HepG2 (cell line): Measurements from ENCODE around the gene MRPL58. TPM values are rescaled to one million over a fixed set of nuclear protein-coding genes. Genes with fewer than 3 reads are reported as not detected.

Source experiments
- GZF1 ChIP-seq: sonication (generic); formaldehyde crosslinking; IDR thresholded peaks from 2 replicates; pipeline ENCODE4 v1.5.1; 2020; ENCODE audit warnings: mild to moderate bottlenecking, missing genetic modification reagents
- IRX3 ChIP-seq: sonication (generic); formaldehyde crosslinking; IDR thresholded peaks from 2 replicates; pipeline ENCODE4 v1.8.1; 2023; ENCODE audit warnings: mild to moderate bottlenecking, low read depth, missing genetic modification reagents, borderline replicate concordance
- KDM3A ChIP-seq: IDR thresholded peaks from 2 replicates; pipeline ENCODE4 v1.6.1; 2018; ENCODE audit warnings: low read depth, missing compliant biosample characterization
- KDM5B ChIP-seq: sonication (generic); formaldehyde crosslinking; IDR thresholded peaks from 2 replicates; pipeline ENCODE4 v1.4.0; 2020; ENCODE audit warnings: missing genetic modification reagents, mild to moderate bottlenecking, borderline replicate concordance
- MXI1 ChIP-seq: IDR thresholded peaks from 3 replicates; pipeline ENCODE4 v1.6.1; 2012; ENCODE audit warnings: low read depth, low read length, inconsistent platforms, borderline replicate concordance
- NAIF1 ChIP-seq: sonication (generic); formaldehyde crosslinking; IDR thresholded peaks from 2 replicates; pipeline ENCODE4 v1.5.0; 2020; ENCODE audit warnings: mild to moderate bottlenecking, missing genetic modification reagents, borderline replicate concordance
- NFRKB ChIP-seq: fragments of 450-650 bp; IDR thresholded peaks from 2 replicates; pipeline ENCODE4 v1.6.1; 2017
- POLR2AphosphoS2 ChIP-seq: IDR thresholded peaks from 2 replicates; pipeline ENCODE4 v1.6.1; 2011; ENCODE audit warnings: low read depth, low read length, improper control_type of control experiment
- SNAPC5 ChIP-seq: sonication (generic); formaldehyde crosslinking; IDR thresholded peaks from 2 replicates; pipeline ENCODE4 v1.8.1; 2023; ENCODE audit warnings: mild to moderate bottlenecking, missing genetic modification reagents, borderline replicate concordance
- SOX5 ChIP-seq: IDR thresholded peaks from 2 replicates; pipeline ENCODE4 v1.6.1; 2016; ENCODE audit warnings: borderline replicate concordance
- SP5 ChIP-seq: IDR thresholded peaks from 2 replicates; pipeline ENCODE4 v1.6.1; 2016; ENCODE audit warnings: low read depth, borderline replicate concordance
- SUZ12 ChIP-seq: fragments of 150-350 bp; IDR thresholded peaks from 2 replicates; pipeline ENCODE4 v1.6.1; 2014; ENCODE audit warnings: low read depth, low read length
- THAP7 ChIP-seq: sonication (generic); formaldehyde crosslinking; IDR thresholded peaks from 2 replicates; pipeline ENCODE4 v1.8.1; 2023; ENCODE audit warnings: mild to moderate bottlenecking, missing genetic modification reagents
- ZFY ChIP-seq: sonication (generic); formaldehyde crosslinking; IDR thresholded peaks from 2 replicates; pipeline ENCODE4 v1.4.0; 2020; ENCODE audit warnings: missing genetic modification reagents
- ZNF160 ChIP-seq: sonication (generic); formaldehyde crosslinking; IDR thresholded peaks from 2 replicates; pipeline ENCODE4 v1.8.0; 2022; ENCODE audit warnings: mild to moderate bottlenecking, inconsistent platforms, missing genetic modification reagents
- ZNF350 ChIP-seq: sonication (generic); formaldehyde crosslinking; IDR thresholded peaks from 2 replicates; pipeline ENCODE4 v1.4.0; 2020; ENCODE audit warnings: mild to moderate bottlenecking, low read depth, missing genetic modification reagents, borderline replicate concordance
- ZNF441 ChIP-seq: sonication (generic); formaldehyde crosslinking; IDR thresholded peaks from 2 replicates; pipeline ENCODE4 v1.7.0; 2021; ENCODE audit warnings: missing genetic modification reagents, borderline replicate concordance
- ZNF446 ChIP-seq: sonication (generic); formaldehyde crosslinking; IDR thresholded peaks from 2 replicates; pipeline ENCODE4 v1.5.0; 2020; ENCODE audit warnings: mild to moderate bottlenecking, missing genetic modification reagents
- ZNF800 ChIP-seq: sonication (generic); formaldehyde crosslinking; IDR thresholded peaks from 2 replicates; pipeline ENCODE4 v1.4.0; 2020; ENCODE audit warnings: missing genetic modification reagents
- ZNF878 ChIP-seq: sonication (generic); formaldehyde crosslinking; IDR thresholded peaks from 2 replicates; pipeline ENCODE4 v1.8.1; 2023; ENCODE audit warnings: mild to moderate bottlenecking, missing genetic modification reagents, moderate library complexity
- polyA plus RNA-seq, 8 experiments: library from polyadenylated mRNA; depleted of rRNA in 3 of 8; stranded (reverse) in 7 of 8; unstranded in 1 of 8; fragments of >200 nt; fragmentation: Illumina TruSeq in 4 of 8; extraction: Trizol in 4 of 8; gene quantifications; 2 replicates each; pipeline versions ENCODE4 v1.2.1 to v1.2.3, GENCODE V29; 2011 to 2016; ENCODE audit warnings: low read depth in 4 of 8, missing spikeins in 1 of 8, mixed read lengths in 1 of 8; ENCODE audit not compliant: insufficient read depth in 1 of 8
- total RNA-seq, 5 experiments: library from RNA; depleted of rRNA; stranded (reverse); fragments of >200 nt; fragmentation: Illumina TruSeq; extraction: Trizol; gene quantifications; 2 replicates each; pipeline ENCODE4 v1.2.3, GENCODE V29; 2016; ENCODE audit warnings: low read depth in 1 of 5
- TF ChIP-seq, protein P1 (sequence below): sonication (generic); formaldehyde crosslinking; IDR thresholded peaks from 2 replicates; pipeline ENCODE4 v1.8.0; 2022; ENCODE audit warnings: missing genetic modification reagents, low read depth, mild to moderate bottlenecking, borderline replicate concordance
- TF ChIP-seq, protein P2 (sequence below): sonication (generic); formaldehyde crosslinking; IDR thresholded peaks from 2 replicates; pipeline ENCODE4 v1.4.0; 2020; ENCODE audit warnings: missing genetic modification reagents
- TF ChIP-seq, protein P3 (sequence below): sonication (generic); formaldehyde crosslinking; IDR thresholded peaks from 2 replicates; pipeline ENCODE4 v1.9.0; 2021; ENCODE audit warnings: missing genetic modification reagents, mild to moderate bottlenecking, borderline replicate concordance
- TF ChIP-seq, protein P4 (sequence below): IDR thresholded peaks from 2 replicates; pipeline ENCODE4 v1.6.1; 2016

The MRPL58 gene
- total and polyA plus RNA-seq, 2 of the 13 experiments (the other 11 are each of a cell fraction or from before 2014, with no cell fraction given): 44.9 to 68.9 TPM

GRCh38 chr17:74987418-74987908 lies 25.0 kb upstream of the MRPL58 start, which contains the start of gene CDR2L (continued):
- TF ChIP-seq IRX3 (CRISPR knock-in tag) (no peak), NFRKB (no peak), SOX5 (CRISPR knock-in tag) (no peak; the same call in 1 of the 2 replicates), ZNF800 (CRISPR knock-in tag) (no peak), POLR2AphosphoS2 (no peak), KDM3A (CRISPR knock-in tag) (no peak), ZNF441 (CRISPR knock-in tag) (no peak), MXI1 (peak; percentile 31; the same call in 1 of the 3 replicates), ZNF350 (CRISPR knock-in tag) (no peak), SNAPC5 (no peak), GZF1 (CRISPR knock-in tag) (no peak), ZNF446 (CRISPR knock-in tag) (no peak), THAP7 (CRISPR knock-in tag) (no peak), SUZ12 (no peak), NAIF1 (no peak), KDM5B (CRISPR knock-in tag) (no peak; the same call in 1 of the 2 replicates), ZNF160 (CRISPR knock-in tag) (no peak), SP5 (CRISPR knock-in tag) (no peak), ZNF878 (CRISPR knock-in tag) (no peak), ZFY (CRISPR knock-in tag) (peak; percentile 65; the same call in 1 of the 2 replicates)
- TF ChIP-seq, protein P1, sequence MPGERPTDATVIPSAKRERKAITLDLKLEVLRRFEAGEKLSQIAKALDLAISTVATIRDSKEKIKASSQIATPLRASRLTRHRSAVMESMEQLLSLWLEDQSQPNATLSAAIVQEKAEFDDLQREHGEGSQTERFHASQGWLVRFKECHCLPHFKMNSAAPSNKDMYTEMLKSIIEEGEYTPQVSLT (CRISPR knock-in tag): no peak
- TF ChIP-seq, protein P2, sequence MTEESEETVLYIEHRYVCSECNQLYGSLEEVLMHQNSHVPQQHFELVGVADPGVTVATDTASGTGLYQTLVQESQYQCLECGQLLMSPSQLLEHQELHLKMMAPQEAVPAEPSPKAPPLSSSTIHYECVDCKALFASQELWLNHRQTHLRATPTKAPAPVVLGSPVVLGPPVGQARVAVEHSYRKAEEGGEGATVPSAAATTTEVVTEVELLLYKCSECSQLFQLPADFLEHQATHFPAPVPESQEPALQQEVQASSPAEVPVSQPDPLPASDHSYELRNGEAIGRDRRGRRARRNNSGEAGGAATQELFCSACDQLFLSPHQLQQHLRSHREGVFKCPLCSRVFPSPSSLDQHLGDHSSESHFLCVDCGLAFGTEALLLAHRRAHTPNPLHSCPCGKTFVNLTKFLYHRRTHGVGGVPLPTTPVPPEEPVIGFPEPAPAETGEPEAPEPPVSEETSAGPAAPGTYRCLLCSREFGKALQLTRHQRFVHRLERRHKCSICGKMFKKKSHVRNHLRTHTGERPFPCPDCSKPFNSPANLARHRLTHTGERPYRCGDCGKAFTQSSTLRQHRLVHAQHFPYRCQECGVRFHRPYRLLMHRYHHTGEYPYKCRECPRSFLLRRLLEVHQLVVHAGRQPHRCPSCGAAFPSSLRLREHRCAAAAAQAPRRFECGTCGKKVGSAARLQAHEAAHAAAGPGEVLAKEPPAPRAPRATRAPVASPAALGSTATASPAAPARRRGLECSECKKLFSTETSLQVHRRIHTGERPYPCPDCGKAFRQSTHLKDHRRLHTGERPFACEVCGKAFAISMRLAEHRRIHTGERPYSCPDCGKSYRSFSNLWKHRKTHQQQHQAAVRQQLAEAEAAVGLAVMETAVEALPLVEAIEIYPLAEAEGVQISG (CRISPR knock-in tag): no peak
- TF ChIP-seq, protein P3, sequence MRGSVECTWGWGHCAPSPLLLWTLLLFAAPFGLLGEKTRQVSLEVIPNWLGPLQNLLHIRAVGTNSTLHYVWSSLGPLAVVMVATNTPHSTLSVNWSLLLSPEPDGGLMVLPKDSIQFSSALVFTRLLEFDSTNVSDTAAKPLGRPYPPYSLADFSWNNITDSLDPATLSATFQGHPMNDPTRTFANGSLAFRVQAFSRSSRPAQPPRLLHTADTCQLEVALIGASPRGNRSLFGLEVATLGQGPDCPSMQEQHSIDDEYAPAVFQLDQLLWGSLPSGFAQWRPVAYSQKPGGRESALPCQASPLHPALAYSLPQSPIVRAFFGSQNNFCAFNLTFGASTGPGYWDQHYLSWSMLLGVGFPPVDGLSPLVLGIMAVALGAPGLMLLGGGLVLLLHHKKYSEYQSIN (CRISPR knock-in tag): no peak
- TF ChIP-seq, protein P4, sequence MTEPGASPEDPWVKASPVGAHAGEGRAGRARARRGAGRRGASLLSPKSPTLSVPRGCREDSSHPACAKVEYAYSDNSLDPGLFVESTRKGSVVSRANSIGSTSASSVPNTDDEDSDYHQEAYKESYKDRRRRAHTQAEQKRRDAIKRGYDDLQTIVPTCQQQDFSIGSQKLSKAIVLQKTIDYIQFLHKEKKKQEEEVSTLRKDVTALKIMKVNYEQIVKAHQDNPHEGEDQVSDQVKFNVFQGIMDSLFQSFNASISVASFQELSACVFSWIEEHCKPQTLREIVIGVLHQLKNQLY (CRISPR knock-in tag): no peak
